Gastrocnemius medialis (tissue), 4 donors: ENCODE measurements around the gene GARNL3.

ENCODE experiments used
- POLR2A ChIP-seq, 2 donors: fragments of 450-650 bp; IDR thresholded peaks; one replicate each; pipeline ENCODE4 v1.6.1; 2017; ENCODE audit warnings: antibody characterized with exemption in 2 of 2, mild to moderate bottlenecking in 2 of 2, moderate library complexity in 2 of 2
- TF ChIP-seq, protein P1 (sequence below), 5 experiments: fragments of 450-650 bp in 3 of 5; fragments of 200-600 bp in 2 of 5; sonication (generic) in 2 of 5; IDR thresholded peaks in 4 of 5; conservative IDR thresholded peaks in 1 of 5; 1 replicate in 4 of 5; 2 replicates in 1 of 5; pipeline ENCODE4 v1.5.1; 2016 to 2019; ENCODE audit warnings: antibody characterized with exemption in 5 of 5, mild to moderate bottlenecking in 3 of 5, moderate library complexity in 3 of 5

DNA sequence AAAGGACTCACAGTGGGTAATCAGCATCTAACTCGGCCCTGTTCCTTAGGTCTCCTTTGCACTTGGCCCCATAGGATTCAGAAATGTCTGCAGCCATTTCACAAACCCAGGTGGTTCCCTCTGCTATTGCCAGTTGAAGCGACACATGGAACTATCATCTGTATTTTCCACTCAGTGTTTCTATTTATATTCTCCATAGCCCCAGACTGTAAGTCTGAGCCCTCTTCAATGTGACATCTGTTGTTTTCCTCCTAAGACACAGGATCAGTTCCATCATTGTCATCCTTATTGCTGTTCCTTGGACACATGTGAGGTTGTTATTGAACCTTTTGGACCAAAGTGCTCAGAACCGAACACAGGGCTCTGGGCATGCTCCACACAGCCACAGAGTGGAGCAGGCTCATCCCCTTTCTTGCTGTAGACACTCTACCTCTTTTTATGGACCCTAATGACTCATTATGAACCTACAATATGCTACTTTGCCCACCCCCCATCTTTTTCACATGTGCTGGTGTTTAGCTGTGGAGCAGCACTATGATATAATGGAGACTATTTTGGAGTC, 36.4 kb downstream of the GARNL3 start:
- TF ChIP-seq, protein P1, sequence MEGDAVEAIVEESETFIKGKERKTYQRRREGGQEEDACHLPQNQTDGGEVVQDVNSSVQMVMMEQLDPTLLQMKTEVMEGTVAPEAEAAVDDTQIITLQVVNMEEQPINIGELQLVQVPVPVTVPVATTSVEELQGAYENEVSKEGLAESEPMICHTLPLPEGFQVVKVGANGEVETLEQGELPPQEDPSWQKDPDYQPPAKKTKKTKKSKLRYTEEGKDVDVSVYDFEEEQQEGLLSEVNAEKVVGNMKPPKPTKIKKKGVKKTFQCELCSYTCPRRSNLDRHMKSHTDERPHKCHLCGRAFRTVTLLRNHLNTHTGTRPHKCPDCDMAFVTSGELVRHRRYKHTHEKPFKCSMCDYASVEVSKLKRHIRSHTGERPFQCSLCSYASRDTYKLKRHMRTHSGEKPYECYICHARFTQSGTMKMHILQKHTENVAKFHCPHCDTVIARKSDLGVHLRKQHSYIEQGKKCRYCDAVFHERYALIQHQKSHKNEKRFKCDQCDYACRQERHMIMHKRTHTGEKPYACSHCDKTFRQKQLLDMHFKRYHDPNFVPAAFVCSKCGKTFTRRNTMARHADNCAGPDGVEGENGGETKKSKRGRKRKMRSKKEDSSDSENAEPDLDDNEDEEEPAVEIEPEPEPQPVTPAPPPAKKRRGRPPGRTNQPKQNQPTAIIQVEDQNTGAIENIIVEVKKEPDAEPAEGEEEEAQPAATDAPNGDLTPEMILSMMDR (IDR thresholded peaks at IDR 0.05 in 4 of 5, conservative IDR thresholded peaks at IDR 0.05 in 1 of 5): no peak
- no peak for TF ChIP-seq POLR2A (IDR thresholded peaks at IDR 0.05)
